HG02588 (cell line): ENCODE data around the gene GRAMD2B.
"Not testable (repeated sequence)": the region's sequence is repeated elsewhere in the genome, so short reads cannot be mapped to it uniquely, and the experiment has no call there.

Source experiments
- ATAC-seq: cut with Tn5 transposase; IDR thresholded peaks from one replicate; pipeline ENCODE4 v1.9.1; 2021; ENCODE audit warnings: mild to moderate bottlenecking, moderate library complexity; ENCODE audit not compliant: unreplicated experiment

The GRAMD2B gene

GRCh38 chr5:126410623-126411022, 12.6 kb upstream of the GRAMD2B start:
- no peak for ATAC-seq

GRCh38 chr5:126413856-126414255, 9.4 kb upstream of the GRAMD2B start:
- ATAC-seq = no peak

GRCh38 chr5:126414874-126415502, 8.2 kb upstream of the GRAMD2B start:
- no peak for ATAC-seq

- no peak for ATAC-seq
Observed at GRCh38 chr5:126415789-126416188, 7.4 kb upstream of the GRAMD2B start.

GRCh38 chr5:126416266-126416925, 6.8 kb upstream of the GRAMD2B start:
- ATAC-seq = no peak

- ATAC-seq = no peak
Observed at GRCh38 chr5:126417178-126417577, 6.0 kb upstream of the GRAMD2B start.

GRCh38 chr5:126419102-126419501, 4.1 kb upstream of the GRAMD2B start:
- no peak for ATAC-seq

GRCh38 chr5:126428421-126428820, 5.2 kb downstream of the GRAMD2B start:
- ATAC-seq = no peak

GRCh38 chr5:126430631-126431030, 7.4 kb downstream of the GRAMD2B start:
- ATAC-seq = no peak

- ATAC-seq = no peak
Observed at GRCh38 chr5:126433701-126434100, 10.5 kb downstream of the GRAMD2B start.

GRCh38 chr5:126435261-126435660, 12.1 kb downstream of the GRAMD2B start:
- ATAC-seq = no peak

GRCh38 chr5:126435714-126436113, 12.5 kb downstream of the GRAMD2B start:
- ATAC-seq = no peak

GRCh38 chr5:126437721-126438120, 14.5 kb downstream of the GRAMD2B start:
- no peak for ATAC-seq

GRCh38 chr5:126438267-126438666, 15.1 kb downstream of the GRAMD2B start:
- peak; percentile 84 for ATAC-seq

- no peak for ATAC-seq
Observed at GRCh38 chr5:126438868-126439267, 15.7 kb downstream of the GRAMD2B start.

GRCh38 chr5:126439724-126440123, 16.5 kb downstream of the GRAMD2B start:
- ATAC-seq = not testable (repeated sequence)

- ATAC-seq = no peak
Observed at GRCh38 chr5:126441230-126441629, 18.0 kb downstream of the GRAMD2B start.

GRCh38 chr5:126443374-126443851, 20.2 kb downstream of the GRAMD2B start:
- peak; percentile 89 for ATAC-seq

- no peak for ATAC-seq
Observed at GRCh38 chr5:126444137-126444536, 20.9 kb downstream of the GRAMD2B start.

GRCh38 chr5:126445502-126446174, 22.4 kb downstream of the GRAMD2B start:
- no peak for ATAC-seq

GRCh38 chr5:126446498-126447224, 23.5 kb downstream of the GRAMD2B start:
- ATAC-seq = peak; percentile 36
